NCI-H69 (cell line): ENCODE data around the gene WLS.
"Not testable (repeated sequence)": the region's sequence is repeated elsewhere in the genome, so short reads cannot be mapped to it uniquely, and the experiment has no call there.

Source experiments
- DNase-seq: peaks from one replicate; lab custom pipeline; 2025; lab: John Stamatoyannopoulos, UW

The WLS gene

GRCh38 chr1:68198752-68199151 lies 33.6 kb downstream of the WLS start:
- no peak for DNase-seq

- DNase-seq: peak; percentile 62
Observed at GRCh38 chr1:68197891-68198290, 34.4 kb downstream of the WLS start.

GRCh38 chr1:68197461-68197860 lies 34.9 kb downstream of the WLS start:
- DNase-seq: no peak

GRCh38 chr1:68196676-68197075 lies 35.6 kb downstream of the WLS start:
- DNase-seq: no peak

- DNase-seq: no peak
Observed at GRCh38 chr1:68191717-68192116, 40.6 kb downstream of the WLS start.

GRCh38 chr1:68188644-68189340 lies 43.5 kb downstream of the WLS start:
- DNase-seq: no peak

- no peak for DNase-seq
Observed at GRCh38 chr1:68188060-68188538, 44.2 kb downstream of the WLS start.

- DNase-seq: no peak
Observed at GRCh38 chr1:68185743-68186142, 46.6 kb downstream of the WLS start.

- DNase-seq: no peak
Observed at GRCh38 chr1:68183895-68184294, 48.4 kb downstream of the WLS start.

- no peak for DNase-seq
Observed at GRCh38 chr1:68181165-68181556, 51.2 kb downstream of the WLS start.

- DNase-seq: no peak
Observed at GRCh38 chr1:68180441-68181164, 51.7 kb downstream of the WLS start.

- DNase-seq: no peak
Observed at GRCh38 chr1:68178821-68179490, 53.4 kb downstream of the WLS start.

GRCh38 chr1:68175621-68176398 lies 56.5 kb downstream of the WLS start:
- peak; percentile 77 for DNase-seq

- DNase-seq: no peak
Observed at GRCh38 chr1:68174738-68175113, 57.6 kb downstream of the WLS start.

GRCh38 chr1:68173936-68174737 lies 58.2 kb downstream of the WLS start:
- peak; percentile 38 for DNase-seq

GRCh38 chr1:68173283-68173935 lies 58.9 kb downstream of the WLS start:
- DNase-seq: peak; percentile 83

GRCh38 chr1:68171795-68172194 lies 60.5 kb downstream of the WLS start:
- not testable (repeated sequence) for DNase-seq

GRCh38 chr1:68168545-68169171 lies 63.7 kb downstream of the WLS start:
- DNase-seq: no peak

- DNase-seq: no peak
Observed at GRCh38 chr1:68167211-68167610, 65.1 kb downstream of the WLS start.

GRCh38 chr1:68166348-68166747 lies 66.0 kb downstream of the WLS start:
- no peak for DNase-seq
